Ishikawa (cell line): Measurements from ENCODE around the gene FOXA2.

Experiments
- FOXM1 ChIP-seq: IDR thresholded peaks from 2 replicates; pipeline ENCODE4 v1.6.1; 2012; ENCODE audit warnings: low read depth, borderline replicate concordance
- TAF1 ChIP-seq: IDR thresholded peaks from 2 replicates; pipeline ENCODE4 v1.6.1; 2012; ENCODE audit warnings: low read depth, mild to moderate bottlenecking
- TF ChIP-seq, protein P1 (sequence below): IDR thresholded peaks from 2 replicates; pipeline ENCODE4 v1.6.1; 2012; ENCODE audit warnings: low read depth, mild to moderate bottlenecking
- TF ChIP-seq, protein P2 (sequence below): IDR thresholded peaks from 2 replicates; pipeline ENCODE4 v1.6.1; 2012

DNA sequence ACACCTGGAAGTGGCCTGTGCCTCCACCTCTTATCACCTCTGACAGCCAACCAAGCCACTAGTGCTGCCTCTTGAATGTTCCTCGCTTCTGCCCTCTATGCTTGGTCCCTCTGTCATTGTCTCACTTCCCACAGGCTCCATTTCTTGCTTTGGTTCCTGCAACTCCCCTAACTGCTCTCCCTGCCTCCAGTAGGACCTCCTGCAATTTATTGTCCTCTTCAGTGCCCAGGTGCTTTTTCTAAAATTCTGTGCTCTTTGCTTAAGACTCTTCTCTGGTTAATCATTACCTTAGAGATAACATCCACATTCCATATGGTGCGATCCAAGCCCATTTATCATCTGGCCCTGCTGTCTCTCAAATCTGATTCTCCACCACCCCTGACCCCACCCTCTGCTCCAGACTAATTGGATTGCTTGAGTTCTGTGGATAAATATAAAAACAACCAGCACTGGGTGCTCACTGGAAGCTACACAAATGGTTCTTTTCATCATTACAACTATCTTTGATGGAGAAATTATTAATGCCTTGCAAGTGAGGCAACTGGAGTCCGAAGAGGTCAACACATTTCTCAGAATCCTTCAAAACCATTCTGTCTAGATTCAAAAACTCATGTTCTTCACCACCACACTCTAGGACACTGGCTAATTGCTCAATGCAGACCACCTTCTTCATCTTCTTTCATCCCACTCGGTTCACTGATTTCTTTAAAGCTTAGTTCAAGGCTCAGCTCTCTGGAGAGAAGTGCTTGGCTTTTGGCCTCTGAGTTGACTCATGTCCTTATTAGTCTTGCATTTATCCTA is 47.2 kb downstream of the FOXA2 start:
- TF ChIP-seq FOXM1 (no peak), TAF1 (no peak)
- TF ChIP-seq, protein P1, sequence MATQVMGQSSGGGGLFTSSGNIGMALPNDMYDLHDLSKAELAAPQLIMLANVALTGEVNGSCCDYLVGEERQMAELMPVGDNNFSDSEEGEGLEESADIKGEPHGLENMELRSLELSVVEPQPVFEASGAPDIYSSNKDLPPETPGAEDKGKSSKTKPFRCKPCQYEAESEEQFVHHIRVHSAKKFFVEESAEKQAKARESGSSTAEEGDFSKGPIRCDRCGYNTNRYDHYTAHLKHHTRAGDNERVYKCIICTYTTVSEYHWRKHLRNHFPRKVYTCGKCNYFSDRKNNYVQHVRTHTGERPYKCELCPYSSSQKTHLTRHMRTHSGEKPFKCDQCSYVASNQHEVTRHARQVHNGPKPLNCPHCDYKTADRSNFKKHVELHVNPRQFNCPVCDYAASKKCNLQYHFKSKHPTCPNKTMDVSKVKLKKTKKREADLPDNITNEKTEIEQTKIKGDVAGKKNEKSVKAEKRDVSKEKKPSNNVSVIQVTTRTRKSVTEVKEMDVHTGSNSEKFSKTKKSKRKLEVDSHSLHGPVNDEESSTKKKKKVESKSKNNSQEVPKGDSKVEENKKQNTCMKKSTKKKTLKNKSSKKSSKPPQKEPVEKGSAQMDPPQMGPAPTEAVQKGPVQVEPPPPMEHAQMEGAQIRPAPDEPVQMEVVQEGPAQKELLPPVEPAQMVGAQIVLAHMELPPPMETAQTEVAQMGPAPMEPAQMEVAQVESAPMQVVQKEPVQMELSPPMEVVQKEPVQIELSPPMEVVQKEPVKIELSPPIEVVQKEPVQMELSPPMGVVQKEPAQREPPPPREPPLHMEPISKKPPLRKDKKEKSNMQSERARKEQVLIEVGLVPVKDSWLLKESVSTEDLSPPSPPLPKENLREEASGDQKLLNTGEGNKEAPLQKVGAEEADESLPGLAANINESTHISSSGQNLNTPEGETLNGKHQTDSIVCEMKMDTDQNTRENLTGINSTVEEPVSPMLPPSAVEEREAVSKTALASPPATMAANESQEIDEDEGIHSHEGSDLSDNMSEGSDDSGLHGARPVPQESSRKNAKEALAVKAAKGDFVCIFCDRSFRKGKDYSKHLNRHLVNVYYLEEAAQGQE = no peak
- TF ChIP-seq, protein P2, sequence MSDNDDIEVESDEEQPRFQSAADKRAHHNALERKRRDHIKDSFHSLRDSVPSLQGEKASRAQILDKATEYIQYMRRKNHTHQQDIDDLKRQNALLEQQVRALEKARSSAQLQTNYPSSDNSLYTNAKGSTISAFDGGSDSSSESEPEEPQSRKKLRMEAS = no peak
